ENCODE results near the gene PLXNB3. TPM values are rescaled to one million over a fixed set of nuclear protein-coding genes. Genes with fewer than 3 reads are reported as not detected.

The PLXNB3 gene
- polyA plus RNA-seq, 1 experiment = 5.5 TPM

DNA sequence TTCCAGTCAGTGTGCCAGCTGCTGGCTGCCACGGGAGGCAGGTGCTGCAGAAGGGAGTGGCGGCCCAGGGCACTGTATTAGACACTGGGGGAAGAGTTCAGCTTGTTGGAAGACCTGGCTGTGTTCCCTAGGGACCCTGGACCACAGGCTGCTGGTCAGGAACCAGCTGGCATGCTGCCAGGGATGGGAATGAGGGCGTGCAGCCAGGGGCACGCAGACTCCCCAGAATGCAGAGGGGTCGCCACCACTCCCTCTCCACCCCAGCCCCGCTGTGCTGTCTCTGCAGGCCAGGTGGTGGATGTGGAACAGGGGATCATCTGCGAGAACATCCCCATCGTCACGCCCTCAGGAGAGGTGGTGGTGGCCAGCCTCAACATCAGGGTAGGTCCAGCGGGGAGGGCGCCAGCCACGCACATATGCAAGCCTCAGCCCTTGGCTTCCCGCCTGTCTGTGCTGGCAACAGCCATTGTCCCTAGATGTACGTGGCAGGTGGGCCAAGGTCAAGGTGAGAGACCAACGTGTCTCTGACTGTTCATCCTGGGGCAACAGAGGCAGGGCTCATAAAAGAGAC lies 27.1 kb upstream of the PLXNB3 start:
- no peaks in the 10 kb centered on the region for H3K27me3 ChIP-seq (ENCODE audit: control insufficient read depth, insufficient read depth, low read length)
- H3K9me3 ChIP-seq (ENCODE audit: control insufficient read depth, insufficient read depth, low read length) = no peaks in the 10 kb centered on the region; the same call in 1 of the 2 replicates
- H3K27ac ChIP-seq (ENCODE audit: low read depth, low read length) = no peak overlapping the region
- TF ChIP-seq, protein P1, sequence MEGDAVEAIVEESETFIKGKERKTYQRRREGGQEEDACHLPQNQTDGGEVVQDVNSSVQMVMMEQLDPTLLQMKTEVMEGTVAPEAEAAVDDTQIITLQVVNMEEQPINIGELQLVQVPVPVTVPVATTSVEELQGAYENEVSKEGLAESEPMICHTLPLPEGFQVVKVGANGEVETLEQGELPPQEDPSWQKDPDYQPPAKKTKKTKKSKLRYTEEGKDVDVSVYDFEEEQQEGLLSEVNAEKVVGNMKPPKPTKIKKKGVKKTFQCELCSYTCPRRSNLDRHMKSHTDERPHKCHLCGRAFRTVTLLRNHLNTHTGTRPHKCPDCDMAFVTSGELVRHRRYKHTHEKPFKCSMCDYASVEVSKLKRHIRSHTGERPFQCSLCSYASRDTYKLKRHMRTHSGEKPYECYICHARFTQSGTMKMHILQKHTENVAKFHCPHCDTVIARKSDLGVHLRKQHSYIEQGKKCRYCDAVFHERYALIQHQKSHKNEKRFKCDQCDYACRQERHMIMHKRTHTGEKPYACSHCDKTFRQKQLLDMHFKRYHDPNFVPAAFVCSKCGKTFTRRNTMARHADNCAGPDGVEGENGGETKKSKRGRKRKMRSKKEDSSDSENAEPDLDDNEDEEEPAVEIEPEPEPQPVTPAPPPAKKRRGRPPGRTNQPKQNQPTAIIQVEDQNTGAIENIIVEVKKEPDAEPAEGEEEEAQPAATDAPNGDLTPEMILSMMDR (IDR thresholded peaks at IDR 0.05; ENCODE audit: low read depth, low read length) = no peak
- ChIA-PET POLR2A (no interaction called here), CTCF (no interaction called here)
- no peak overlapping the region for H3K4me3 ChIP-seq (ENCODE audit: low read depth, low read length)
- DNase-seq (ENCODE audit: low read depth, low spot score) = no peak

DNA sequence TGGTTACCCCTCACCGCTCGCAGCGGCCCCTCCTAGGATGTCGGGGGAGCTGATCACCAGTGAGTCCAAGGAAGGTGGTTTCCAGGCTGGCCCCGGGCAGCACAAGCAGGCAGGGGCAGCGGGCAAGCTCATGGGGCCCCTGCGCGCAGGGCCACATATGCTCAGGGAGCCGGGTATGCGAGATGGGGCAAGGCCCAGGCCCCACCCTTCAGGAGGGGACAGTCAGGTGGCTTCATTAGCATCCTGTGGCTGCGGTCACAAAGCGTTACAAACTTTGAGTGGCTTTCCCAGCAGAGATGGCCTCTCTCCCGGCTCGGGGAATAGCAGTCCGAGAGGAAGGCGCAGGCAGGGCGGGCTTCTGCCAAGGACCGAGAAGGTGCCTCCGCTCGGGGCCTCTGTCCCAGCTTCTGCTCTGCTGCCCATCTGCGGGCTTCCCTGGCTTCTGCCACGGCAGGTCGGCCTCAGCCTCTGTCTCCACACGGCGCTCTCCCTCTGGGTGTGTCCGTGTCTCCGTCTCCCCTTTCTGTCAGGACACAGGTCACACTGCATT lies 25.9 kb upstream of the PLXNB3 start:
- POLR2A ChIA-PET = no interaction called here
- TF ChIP-seq, protein P1 (IDR thresholded peaks at IDR 0.05; ENCODE audit: low read depth, low read length) = no peak
- CTCF ChIA-PET = no interaction called here
- Histone ChIP-seq H3K27me3 (ENCODE audit: control insufficient read depth, insufficient read depth, low read length) (no peaks in the 10 kb centered on the region), H3K4me3 (ENCODE audit: low read depth, low read length) (no peak overlapping the region), H3K9me3 (ENCODE audit: control insufficient read depth, insufficient read depth, low read length) (no peaks in the 10 kb centered on the region; the same call in 1 of the 2 replicates), H3K27ac (ENCODE audit: low read depth, low read length) (no peak overlapping the region)
- DNase-seq (ENCODE audit: low read depth, low spot score) = no peak

DNA sequence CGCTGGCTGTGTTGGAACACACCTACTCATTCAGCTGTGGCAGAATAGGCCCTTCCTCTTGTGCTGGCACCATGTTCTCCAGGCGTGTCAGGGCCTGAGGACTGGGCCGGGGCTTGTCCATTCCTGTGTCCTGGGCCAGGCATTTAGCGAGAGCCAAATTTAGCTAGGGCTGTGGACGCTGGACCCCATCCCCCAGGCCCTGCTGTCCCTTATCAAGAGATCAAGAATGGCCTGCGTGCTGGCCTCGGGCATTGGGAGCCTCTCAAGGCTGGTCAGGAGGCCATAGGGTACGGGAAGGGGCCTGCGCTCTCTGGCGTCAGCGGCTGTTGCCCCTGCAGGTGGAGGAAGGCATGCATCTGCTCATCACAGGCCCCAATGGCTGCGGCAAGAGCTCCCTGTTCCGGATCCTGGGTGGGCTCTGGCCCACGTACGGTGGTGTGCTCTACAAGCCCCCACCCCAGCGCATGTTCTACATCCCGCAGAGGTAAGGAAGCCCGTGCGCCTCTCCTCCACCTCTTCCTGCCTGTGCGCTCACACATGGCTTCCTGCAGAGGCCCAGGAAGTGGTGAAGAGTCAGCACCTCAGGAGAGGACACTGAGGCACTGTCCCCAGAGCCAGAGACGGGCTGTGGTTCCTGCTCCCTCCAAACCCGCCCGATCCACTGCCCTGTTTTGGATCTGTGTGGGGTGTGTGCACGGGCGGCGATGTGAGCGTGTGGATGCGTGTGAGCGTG lies 24.1 kb upstream of the PLXNB3 start:
- POLR2A ChIA-PET = no interaction called here

DNA sequence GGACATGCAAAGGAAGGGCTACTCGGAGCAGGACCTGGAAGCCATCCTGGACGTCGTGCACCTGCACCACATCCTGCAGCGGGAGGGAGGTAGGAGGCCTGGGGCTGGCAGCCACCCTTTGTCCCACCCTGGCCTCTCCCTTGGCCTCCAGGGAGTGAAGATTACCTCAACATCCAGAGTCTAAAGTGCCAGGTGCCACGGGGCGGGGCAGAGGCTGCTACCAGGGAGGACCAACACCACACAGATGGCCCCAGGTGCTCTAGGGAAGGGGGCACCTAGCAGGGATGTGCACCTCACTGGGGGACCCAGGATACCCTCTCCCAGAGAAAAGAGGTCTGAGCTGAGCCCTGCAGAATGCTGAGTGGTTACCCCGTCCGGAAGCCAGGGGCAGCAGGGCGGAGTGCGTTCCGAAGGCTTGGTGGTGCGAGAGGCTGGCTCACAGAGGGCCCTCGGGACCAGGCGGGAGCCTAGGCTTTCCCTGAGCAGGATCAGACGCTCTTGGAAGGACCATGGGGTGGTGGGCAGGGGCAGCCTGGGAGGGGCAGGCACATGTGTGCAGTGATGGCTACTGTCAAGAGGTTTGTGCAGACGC lies 23.3 kb upstream of the PLXNB3 start:
- ChIA-PET POLR2A (interaction anchor here (0.6 kb wide), 1 partner anchor 205 kb away, joined by 3 read pairs; no protein-coding TSS in a partner anchor), CTCF (no interaction called here)
- H3K27ac ChIP-seq (ENCODE audit: low read depth, low read length) = no peak overlapping the region
- TF ChIP-seq, protein P1 (IDR thresholded peaks at IDR 0.05; ENCODE audit: low read depth, low read length) = no peak
- no peak overlapping the region for H3K4me3 ChIP-seq (ENCODE audit: low read depth, low read length)
- no peak for DNase-seq (ENCODE audit: low read depth, low spot score)
- H3K9me3 ChIP-seq (ENCODE audit: control insufficient read depth, insufficient read depth, low read length) = no peaks in the 10 kb centered on the region; the same call in 1 of the 2 replicates
- no peaks in the 10 kb centered on the region for H3K27me3 ChIP-seq (ENCODE audit: control insufficient read depth, insufficient read depth, low read length)

More for the DNA sequence above, 24.1 kb upstream of the PLXNB3 start:
- TF ChIP-seq, protein P1 (IDR thresholded peaks at IDR 0.05; ENCODE audit: low read depth, low read length) = no peak
- H3K27me3 ChIP-seq (ENCODE audit: control insufficient read depth, insufficient read depth, low read length) = no peaks in the 10 kb centered on the region
- CTCF ChIA-PET = no interaction called here
- H3K4me3 ChIP-seq (ENCODE audit: low read depth, low read length) = no peak overlapping the region
- no peaks in the 10 kb centered on the region; the same call in 1 of the 2 replicates for H3K9me3 ChIP-seq (ENCODE audit: control insufficient read depth, insufficient read depth, low read length)
- H3K27ac ChIP-seq (ENCODE audit: low read depth, low read length) = no peak overlapping the region
- DNase-seq (ENCODE audit: low read depth, low spot score) = no peak
